GM19468 (cell line): ENCODE results near the gene DPYD.
A peak's percentile ranks its signal among the peaks of the same experiment; 100 is the strongest.

ENCODE experiments used
- ATAC-seq: cut with Tn5 transposase; IDR thresholded peaks from one replicate; pipeline ENCODE4 v1.9.1; 2021; ENCODE audit warnings: mild to moderate bottlenecking, moderate library complexity, moderate number of reproducible peaks; ENCODE audit not compliant: unreplicated experiment; ENCODE audit errors: extremely low read depth

Gene DPYD

GRCh38 chr1:97920832-97921571 is at the start of gene DPYD:
DPYD (minus strand) TSS chr1:97921034; CDS start chr1:97920922, 112 bp downstream.
- peak; percentile 84 for ATAC-seq

GRCh38 chr1:97960470-97960869 is 39.6 kb upstream of the DPYD start:
- ATAC-seq, result no peak

GRCh38 chr1:97947695-97948094 is 26.9 kb upstream of the DPYD start:
- no peak for ATAC-seq

- no peak for ATAC-seq
Measured at GRCh38 chr1:97943354-97943753, 22.5 kb upstream of the DPYD start.

- ATAC-seq, result no peak
Measured at GRCh38 chr1:97942161-97943123, 21.6 kb upstream of the DPYD start.

- no peak for ATAC-seq
Measured at GRCh38 chr1:97938285-97938642, 17.4 kb upstream of the DPYD start.

- no peak for ATAC-seq
Measured at GRCh38 chr1:97936976-97937375, 16.1 kb upstream of the DPYD start.

GRCh38 chr1:97934491-97934890 is 13.7 kb upstream of the DPYD start:
- ATAC-seq, result no peak

- ATAC-seq, result no peak
Measured at GRCh38 chr1:97929874-97930851, 9.3 kb upstream of the DPYD start.

- ATAC-seq, result no peak
Measured at GRCh38 chr1:97926017-97926708, 5.3 kb upstream of the DPYD start.

- no peak for ATAC-seq
Measured at GRCh38 chr1:97925151-97925550, 4.3 kb upstream of the DPYD start.

- no peak for ATAC-seq
Measured at GRCh38 chr1:97923811-97924210, 3.0 kb upstream of the DPYD start.

GRCh38 chr1:97920276-97920831 is 480 bp downstream of the DPYD start:
- ATAC-seq, result no peak

- no peak for ATAC-seq
Measured at GRCh38 chr1:97919585-97920261, 1.1 kb downstream of the DPYD start.

- ATAC-seq, result no peak
Measured at GRCh38 chr1:97918961-97919360, 1.9 kb downstream of the DPYD start.

- no peak for ATAC-seq
Measured at GRCh38 chr1:97913506-97914139, 7.2 kb downstream of the DPYD start.

- no peak for ATAC-seq
Measured at GRCh38 chr1:97911266-97912215, 9.3 kb downstream of the DPYD start.
